ENCODE results near the gene RAB39B. TPM values are rescaled to one million over a fixed set of nuclear protein-coding genes. Genes with fewer than 3 reads are reported as not detected.

RAB39B gene
- total RNA-seq, 1 experiment from 2014 or later, result 0.04 TPM

- Histone ChIP-seq H3K27ac (ENCODE audit: low read length) (no peak overlapping the region), H3K9me2 (replicated peaks; ENCODE audit: low read length) (no peaks in the 10 kb centered on the region), H3K36me3 (ENCODE audit: low read depth, low read length) (no peaks in the 10 kb centered on the region), H3F3A (ENCODE audit: low read length, unreplicated experiment) (no peaks in the 10 kb centered on the region), H4K20me1 (ENCODE audit: low read length) (peaks cover 14% of the 10 kb centered on the region; the same call in 1 of the 2 replicates), H2AFZ (ENCODE audit: low read length) (no peak overlapping the region), H3K9ac (ENCODE audit: low read length) (no peak overlapping the region), H3K27me3 (ENCODE audit: low read length) (no peaks in the 10 kb centered on the region), H3K79me2 (ENCODE audit: low read length) (peaks cover 24% of the 10 kb centered on the region), H3K4me3 (ENCODE audit: low read length) (no peak overlapping the region), H3K9me3 (ENCODE audit: low read length) (no peaks in the 10 kb centered on the region), H3K4me2 (ENCODE audit: low read length) (no peak overlapping the region), H3K4me1 (ENCODE audit: insufficient read depth, low read length) (peaks cover 17% of the 10 kb centered on the region)
- DNase-seq, result no peak
- no peak for ATAC-seq
- ChIA-PET CTCF (no interaction called here), POLR2A (ENCODE audit: unreplicated experiment) (no interaction called here)
- TF ChIP-seq EZH2 (IDR thresholded peaks at IDR 0.05; ENCODE audit: low read length, unreplicated experiment) (no peak), EZH2phosphoT487 (IDR thresholded peaks at IDR 0.05; ENCODE audit: borderline replicate concordance, low read length) (no peak), CTCF (conservative IDR thresholded peaks at IDR 0.05; ENCODE audit: low read depth, low read length) (no peak)
- no TSS peak for BruUV-seq (replicated peaks)
- intact Hi-C loops (cut with micrococcal nuclease), result no loop called here
Measured at GRCh38 chrX:155213731-155214130, 50.6 kb downstream of the RAB39B start.

GRCh38 chrX:155211208-155211607 lies 53.1 kb downstream of the RAB39B start:
- BruUV-seq (replicated peaks), result no TSS peak
- Histone ChIP-seq H2AFZ (ENCODE audit: low read length) (no peak overlapping the region), H3K9me2 (replicated peaks; ENCODE audit: low read length) (no peaks in the 10 kb centered on the region), H3F3A (ENCODE audit: low read length, unreplicated experiment) (no peaks in the 10 kb centered on the region), H3K4me1 (ENCODE audit: insufficient read depth, low read length) (peaks cover 5% of the 10 kb centered on the region), H3K27ac (ENCODE audit: low read length) (no peak overlapping the region), H3K4me2 (ENCODE audit: low read length) (no peak overlapping the region), H3K27me3 (ENCODE audit: low read length) (no peaks in the 10 kb centered on the region), H3K79me2 (ENCODE audit: low read length) (no peaks in the 10 kb centered on the region), H3K9me3 (ENCODE audit: low read length) (no peaks in the 10 kb centered on the region), H4K20me1 (ENCODE audit: low read length) (no peaks in the 10 kb centered on the region), H3K4me3 (ENCODE audit: low read length) (no peak overlapping the region), H3K9ac (ENCODE audit: low read length) (no peak overlapping the region), H3K36me3 (ENCODE audit: low read depth, low read length) (no peaks in the 10 kb centered on the region)
- DNase-seq (no peak), ATAC-seq (no peak)
- intact Hi-C loops (cut with micrococcal nuclease), result no loop called here
- ChIA-PET POLR2A (ENCODE audit: unreplicated experiment) (no interaction called here), CTCF (no interaction called here)
- TF ChIP-seq EZH2phosphoT487 (IDR thresholded peaks at IDR 0.05; ENCODE audit: borderline replicate concordance, low read length) (no peak), CTCF (conservative IDR thresholded peaks at IDR 0.05; ENCODE audit: low read depth, low read length) (no peak), EZH2 (IDR thresholded peaks at IDR 0.05; ENCODE audit: low read length, unreplicated experiment) (no peak)

Other genes starting within 250 kb of the RAB39B start
- gene F8, start 241.8 kb downstream of the RAB39B start, total RNA-seq (2014; rRNA removed), result 0.91 and 1.1 TPM in 2 replicates
- 75.0 and 80.7 TPM in 2 replicates for gene FUNDC2, start 237.6 kb downstream of the RAB39B start, total RNA-seq (2014; rRNA removed)
- gene CMC4, start 193.4 kb downstream of the RAB39B start, total RNA-seq (2014; rRNA removed), result 20.7 and 31.9 TPM in 2 replicates
- gene MTCP1, start 193.4 kb downstream of the RAB39B start, total RNA-seq (2014; rRNA removed), result 6.6 and 17.9 TPM in 2 replicates
- 18.0 and 19.7 TPM in 2 replicates for gene BRCC3, start 193.0 kb downstream of the RAB39B start, total RNA-seq (2014; rRNA removed)
- 80.6 and 86.2 TPM in 2 replicates for gene VBP1, start 48.0 kb downstream of the RAB39B start, total RNA-seq (2014; rRNA removed)
- not detected in 2 replicates for gene CLIC2, start 70.1 kb upstream of the RAB39B start, total RNA-seq (2014; rRNA removed)
- gene F8A2, start 117.6 kb upstream of the RAB39B start, total RNA-seq (2014; rRNA removed), result not detected in 2 replicates
- 0.07 and 2.2 TPM in 2 replicates for gene F8A3, start 194.1 kb upstream of the RAB39B start, total RNA-seq (2014; rRNA removed)

Measured in PC-3 (cell line).